Lower leg skin (tissue), 3 donors: ENCODE results near the gene ZNF699.

ENCODE experiments used
- CTCF ChIP-seq, 3 donors: fragments of 450-650 bp; IDR thresholded peaks; one replicate each; pipeline ENCODE4 v1.5.1; 2016; ENCODE audit warnings: antibody characterized with exemption in 3 of 3, mild to moderate bottlenecking in 3 of 3, moderate library complexity in 2 of 3
- POLR2A ChIP-seq, 2 donors: fragments of 450-650 bp; IDR thresholded peaks; one replicate each; pipeline ENCODE4 v1.6.1; 2016 to 2017; ENCODE audit warnings: antibody characterized with exemption in 2 of 2, mild to moderate bottlenecking in 1 of 2, moderate library complexity in 1 of 2

- no peak for TF ChIP-seq CTCF (IDR thresholded peaks at IDR 0.05)
- TF ChIP-seq POLR2A (IDR thresholded peaks at IDR 0.05) = no peak
Measured at GRCh38 chr19:9342610-9343304, 33.1 kb upstream of the ZNF699 start.
